Liver (tissue), 9 donors: ENCODE results near the gene EIF2AK3. TPM values are rescaled to one million over a fixed set of nuclear protein-coding genes. Genes with fewer than 3 reads are reported as not detected.

Experiments used
- DNase-seq: peaks from one replicate; pipeline ENCODE4 v3.0.0-alpha.2; 2017; ENCODE audit warnings: low spot score
- H3K27ac ChIP-seq, 2 donors: one replicate each; pipeline ENCODE4 v1.7.0; 2013; ENCODE audit warnings: inconsistent platforms in 2 of 2, low read length in 2 of 2, control low read depth in 1 of 2, low read depth in 1 of 2, mild to moderate bottlenecking in 1 of 2
- H3K27me3 ChIP-seq, 4 donors: one replicate each; pipeline versions ENCODE4 v1.6.1 to v1.7.0; 2013; ENCODE audit warnings: low read length in 3 of 4, inconsistent platforms in 1 of 4, mild to moderate bottlenecking in 1 of 4, moderate library complexity in 1 of 4; ENCODE audit not compliant: control insufficient read depth in 4 of 4, insufficient read depth in 4 of 4
- H3K36me3 ChIP-seq, 4 donors: one replicate each; pipeline versions ENCODE4 v1.6.1 to v1.7.0; 2013; ENCODE audit warnings: low read length in 3 of 4, mild to moderate bottlenecking in 3 of 4, low read depth in 1 of 4, moderate library complexity in 1 of 4; ENCODE audit not compliant: control insufficient read depth in 4 of 4, insufficient read depth in 3 of 4
- H3K4me1 ChIP-seq, 4 donors: one replicate each; pipeline versions ENCODE4 v1.6.1 to v1.7.0; 2013; ENCODE audit warnings: low read length in 3 of 4, mild to moderate bottlenecking in 3 of 4, moderate library complexity in 1 of 4; ENCODE audit not compliant: control insufficient read depth in 4 of 4, insufficient read depth in 4 of 4
- H3K4me3 ChIP-seq, 3 donors: one replicate each; pipeline versions ENCODE4 v1.6.1 to v1.7.0; 2013; ENCODE audit warnings: low read length in 3 of 3, control low read depth in 1 of 3, low read depth in 1 of 3, mild to moderate bottlenecking in 1 of 3
- H3K9ac ChIP-seq, 2 donors: one replicate each; pipeline ENCODE4 v1.7.0; 2013; ENCODE audit warnings: low read length in 2 of 2, mild to moderate bottlenecking in 2 of 2, moderate library complexity in 2 of 2, control low read depth in 1 of 2, low read depth in 1 of 2
- H3K9me3 ChIP-seq, 4 donors: one replicate each; pipeline versions ENCODE4 v1.6.1 to v1.7.0; 2013; ENCODE audit warnings: low read length in 3 of 4; ENCODE audit not compliant: control insufficient read depth in 4 of 4
- EGR1 ChIP-seq, 2 donors: IDR thresholded peaks; 2 replicates each; pipeline ENCODE4 v1.6.1; 2016 to 2018; ENCODE audit warnings: antibody characterized with exemption in 2 of 2, low read depth in 2 of 2
- FOXA2 ChIP-seq: IDR thresholded peaks from 2 replicates; pipeline ENCODE4 v1.6.1; 2016; ENCODE audit warnings: antibody characterized with exemption
- HNF4A ChIP-seq, 2 donors: conservative IDR thresholded peaks; 2 replicates each; pipeline ENCODE4 v1.6.1; 2016; ENCODE audit warnings: antibody characterized with exemption in 2 of 2, mild to moderate bottlenecking in 2 of 2
- JUND ChIP-seq, 2 donors: IDR thresholded peaks; 2 replicates each; pipeline ENCODE4 v1.6.1; 2016; ENCODE audit warnings: antibody characterized with exemption in 2 of 2
- NR2F2 ChIP-seq: IDR thresholded peaks from 2 replicates; pipeline ENCODE4 v1.6.1; 2016; ENCODE audit warnings: antibody characterized with exemption
- RAD21 ChIP-seq, 2 donors: IDR thresholded peaks; 2 replicates each; pipeline ENCODE4 v1.6.1; 2016; ENCODE audit warnings: antibody characterized with exemption in 2 of 2, mild to moderate bottlenecking in 2 of 2
- TAF1 ChIP-seq: conservative IDR thresholded peaks from 2 replicates; pipeline ENCODE4 v1.6.1; 2016; ENCODE audit warnings: antibody characterized with exemption, mild to moderate bottlenecking
- YY1 ChIP-seq: IDR thresholded peaks from 2 replicates; pipeline ENCODE4 v1.6.1; 2016; ENCODE audit warnings: antibody characterized with exemption, mild to moderate bottlenecking
- WGBS: extraction: QIAGEN DNeasy Blood & Tissue Kit; methylation state at CpG from one replicate; pipeline ENCODE4 v1.1.7; 2013; 5-methylcytosine and 5-hydroxymethylcytosine counted together
- polyA plus RNA-seq, 2 donors: library from polyadenylated mRNA; stranded (reverse) in 1 of 2; unstranded in 1 of 2; fragments of 200-250 nt in 1 of 2; fragments of >200 nt in 1 of 2; fragmentation: Nextera tagmentation in 1 of 2; extraction: Ambion mirVana in 1 of 2; gene quantifications; one replicate each; pipeline versions ENCODE4 v1.2.1 to v1.2.3, GENCODE V29; 2013 to 2015
- total RNA-seq, 2 donors: library from RNA; depleted of rRNA; stranded (reverse); fragments of >200 nt; gene quantifications; one replicate each; pipeline ENCODE4 v1.2.3, GENCODE V29; 2014
- TF ChIP-seq, protein P1 (sequence below): IDR thresholded peaks from 2 replicates; pipeline ENCODE4 v1.6.1; 2016; ENCODE audit warnings: antibody characterized with exemption, mild to moderate bottlenecking
- TF ChIP-seq, protein P2 (sequence below): IDR thresholded peaks from 2 replicates; pipeline ENCODE4 v1.6.1; 2016; ENCODE audit warnings: antibody characterized with exemption
- TF ChIP-seq, protein P3 (sequence below): IDR thresholded peaks from 2 replicates; pipeline ENCODE4 v1.6.1; 2016; ENCODE audit warnings: antibody characterized with exemption
- donor health status: healthy.
- donor health status: healthy.
- donor health status: healthy.
- donor health status: healthy.
- donor health status: healthy.

EIF2AK3 gene
- total and polyA plus RNA-seq, 4 donors, result 2.9 to 31.5 (median 9.2) TPM

DNA sequence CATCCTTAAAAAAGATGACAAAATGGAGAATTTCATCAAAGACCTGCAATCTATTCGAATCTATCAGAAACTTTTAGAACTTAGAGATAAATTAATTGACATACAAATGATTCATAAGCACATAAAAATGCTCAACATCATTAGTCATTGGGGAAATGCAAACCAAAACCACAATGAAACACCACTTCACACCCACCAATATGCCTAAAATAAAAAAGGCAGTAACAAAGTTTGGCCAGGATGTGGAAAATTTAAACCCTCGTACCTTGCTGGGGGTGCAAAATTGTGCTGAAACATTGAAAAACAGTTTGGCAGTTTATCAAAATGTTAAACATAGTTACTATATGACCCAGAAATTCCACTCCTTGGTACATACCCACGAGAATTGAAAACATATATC lies 11.5 kb upstream of the EIF2AK3 start:
- Histone ChIP-seq H3K9ac (no peak overlapping the region), H3K9me3 (peaks cover 0 to 2% (median 0%) of the 10 kb centered on the region in 4 donors), H3K36me3 (no peaks in the 10 kb centered on the region), H3K27me3 (no peaks in the 10 kb centered on the region), H3K4me3 (no peak overlapping the region), H3K27ac (no peak overlapping the region), H3K4me1 (no peaks in the 10 kb centered on the region)
- no peak for DNase-seq
- 71% methylated on average over 3 of the region's 3 CpGs for WGBS
- no peak for TF ChIP-seq EGR1 (IDR thresholded peaks at IDR 0.05; ENCODE audit: low read depth in 2 of 2)
- no peak for TF ChIP-seq NR2F2
- TF ChIP-seq JUND (IDR thresholded peaks at IDR 0.05), result no peak
- TF ChIP-seq RAD21 (IDR thresholded peaks at IDR 0.05), result no peak
- TF ChIP-seq, protein P1, sequence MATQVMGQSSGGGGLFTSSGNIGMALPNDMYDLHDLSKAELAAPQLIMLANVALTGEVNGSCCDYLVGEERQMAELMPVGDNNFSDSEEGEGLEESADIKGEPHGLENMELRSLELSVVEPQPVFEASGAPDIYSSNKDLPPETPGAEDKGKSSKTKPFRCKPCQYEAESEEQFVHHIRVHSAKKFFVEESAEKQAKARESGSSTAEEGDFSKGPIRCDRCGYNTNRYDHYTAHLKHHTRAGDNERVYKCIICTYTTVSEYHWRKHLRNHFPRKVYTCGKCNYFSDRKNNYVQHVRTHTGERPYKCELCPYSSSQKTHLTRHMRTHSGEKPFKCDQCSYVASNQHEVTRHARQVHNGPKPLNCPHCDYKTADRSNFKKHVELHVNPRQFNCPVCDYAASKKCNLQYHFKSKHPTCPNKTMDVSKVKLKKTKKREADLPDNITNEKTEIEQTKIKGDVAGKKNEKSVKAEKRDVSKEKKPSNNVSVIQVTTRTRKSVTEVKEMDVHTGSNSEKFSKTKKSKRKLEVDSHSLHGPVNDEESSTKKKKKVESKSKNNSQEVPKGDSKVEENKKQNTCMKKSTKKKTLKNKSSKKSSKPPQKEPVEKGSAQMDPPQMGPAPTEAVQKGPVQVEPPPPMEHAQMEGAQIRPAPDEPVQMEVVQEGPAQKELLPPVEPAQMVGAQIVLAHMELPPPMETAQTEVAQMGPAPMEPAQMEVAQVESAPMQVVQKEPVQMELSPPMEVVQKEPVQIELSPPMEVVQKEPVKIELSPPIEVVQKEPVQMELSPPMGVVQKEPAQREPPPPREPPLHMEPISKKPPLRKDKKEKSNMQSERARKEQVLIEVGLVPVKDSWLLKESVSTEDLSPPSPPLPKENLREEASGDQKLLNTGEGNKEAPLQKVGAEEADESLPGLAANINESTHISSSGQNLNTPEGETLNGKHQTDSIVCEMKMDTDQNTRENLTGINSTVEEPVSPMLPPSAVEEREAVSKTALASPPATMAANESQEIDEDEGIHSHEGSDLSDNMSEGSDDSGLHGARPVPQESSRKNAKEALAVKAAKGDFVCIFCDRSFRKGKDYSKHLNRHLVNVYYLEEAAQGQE, result no peak
- no peak for TF ChIP-seq HNF4A (conservative IDR thresholded peaks at IDR 0.05)

DNA sequence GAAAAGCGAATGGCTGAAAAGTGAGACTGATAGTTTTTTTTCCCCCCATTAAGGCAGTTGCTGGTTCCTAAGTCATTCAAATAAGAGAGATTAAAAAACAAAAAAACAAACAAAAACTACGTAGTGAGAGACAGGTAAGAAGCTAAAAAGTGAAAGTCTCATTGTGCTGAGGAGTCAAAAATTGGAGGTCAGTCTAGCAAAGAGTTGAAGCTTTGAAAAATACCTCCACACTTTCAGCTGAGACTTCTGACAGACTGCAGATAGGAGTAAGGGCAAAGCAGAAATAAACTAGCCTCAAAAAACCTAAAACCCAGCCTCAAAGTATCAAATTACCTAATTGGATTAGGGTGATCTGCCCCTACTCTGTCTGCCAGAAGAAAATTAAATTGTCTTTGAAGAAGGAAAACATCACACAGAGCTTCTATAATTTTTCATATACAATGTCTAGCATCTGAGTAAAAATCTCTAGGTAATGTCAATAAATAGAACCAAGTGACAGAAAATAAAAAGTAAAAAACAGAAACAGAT lies 10.9 kb upstream of the EIF2AK3 start:
- Histone ChIP-seq H3K4me1 (no peaks in the 10 kb centered on the region), H3K9me3 (peaks cover 0 to 2% (median 0%) of the 10 kb centered on the region in 4 donors), H3K4me3 (no peak overlapping the region), H3K27me3 (no peaks in the 10 kb centered on the region), H3K9ac (no peak overlapping the region), H3K27ac (no peak overlapping the region), H3K36me3 (no peaks in the 10 kb centered on the region)
- no peak for TF ChIP-seq TAF1
- TF ChIP-seq, protein P2, sequence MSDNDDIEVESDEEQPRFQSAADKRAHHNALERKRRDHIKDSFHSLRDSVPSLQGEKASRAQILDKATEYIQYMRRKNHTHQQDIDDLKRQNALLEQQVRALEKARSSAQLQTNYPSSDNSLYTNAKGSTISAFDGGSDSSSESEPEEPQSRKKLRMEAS, result no peak
- TF ChIP-seq YY1, result no peak
- TF ChIP-seq, protein P3, sequence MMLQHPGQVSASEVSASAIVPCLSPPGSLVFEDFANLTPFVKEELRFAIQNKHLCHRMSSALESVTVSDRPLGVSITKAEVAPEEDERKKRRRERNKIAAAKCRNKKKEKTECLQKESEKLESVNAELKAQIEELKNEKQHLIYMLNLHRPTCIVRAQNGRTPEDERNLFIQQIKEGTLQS, result no peak
- TF ChIP-seq, protein P1, result no peak
- TF ChIP-seq FOXA2, result no peak
- WGBS, result 72% methylated on average over 2 of the region's 2 CpGs
- DNase-seq, result no peak
